Spleen (tissue), 7 donors: ENCODE data around the gene TMEM255B.

Experiments used
- POLR2A ChIP-seq, 3 donors: fragments of 450-650 bp; IDR thresholded peaks; one replicate each; pipeline ENCODE4 v1.5.1; 2017; ENCODE audit warnings: antibody characterized with exemption in 3 of 3, mild to moderate bottlenecking in 1 of 3
- POLR2AphosphoS5 ChIP-seq, 3 donors: sonication (generic); formaldehyde crosslinking; IDR thresholded peaks; one replicate each; pipeline ENCODE4 v1.5.1; 2017; ENCODE audit warnings: antibody characterized with exemption in 3 of 3
- TF ChIP-seq, protein P1 (sequence below), 11 experiments: fragments of 200-600 bp in 7 of 11; fragments of 450-650 bp in 4 of 11; sonication (generic) in 4 of 11; IDR thresholded peaks in 8 of 11; conservative IDR thresholded peaks in 3 of 11; 1 replicate in 7 of 11; 2 replicates in 4 of 11; pipeline versions ENCODE4 v1.4.0 to v1.8.0; 2016 to 2021; ENCODE audit warnings: antibody characterized with exemption in 11 of 11, inconsistent platforms in 4 of 11, mild to moderate bottlenecking in 1 of 11
- donor health status: DM: no; HTN: no; CAD: no; lungs with moderate emphysema.
- donor health status: DM: no; HTN: no; CAD: no.
- donor health status: DM: no; HTN: no; CAD: no.

DNA sequence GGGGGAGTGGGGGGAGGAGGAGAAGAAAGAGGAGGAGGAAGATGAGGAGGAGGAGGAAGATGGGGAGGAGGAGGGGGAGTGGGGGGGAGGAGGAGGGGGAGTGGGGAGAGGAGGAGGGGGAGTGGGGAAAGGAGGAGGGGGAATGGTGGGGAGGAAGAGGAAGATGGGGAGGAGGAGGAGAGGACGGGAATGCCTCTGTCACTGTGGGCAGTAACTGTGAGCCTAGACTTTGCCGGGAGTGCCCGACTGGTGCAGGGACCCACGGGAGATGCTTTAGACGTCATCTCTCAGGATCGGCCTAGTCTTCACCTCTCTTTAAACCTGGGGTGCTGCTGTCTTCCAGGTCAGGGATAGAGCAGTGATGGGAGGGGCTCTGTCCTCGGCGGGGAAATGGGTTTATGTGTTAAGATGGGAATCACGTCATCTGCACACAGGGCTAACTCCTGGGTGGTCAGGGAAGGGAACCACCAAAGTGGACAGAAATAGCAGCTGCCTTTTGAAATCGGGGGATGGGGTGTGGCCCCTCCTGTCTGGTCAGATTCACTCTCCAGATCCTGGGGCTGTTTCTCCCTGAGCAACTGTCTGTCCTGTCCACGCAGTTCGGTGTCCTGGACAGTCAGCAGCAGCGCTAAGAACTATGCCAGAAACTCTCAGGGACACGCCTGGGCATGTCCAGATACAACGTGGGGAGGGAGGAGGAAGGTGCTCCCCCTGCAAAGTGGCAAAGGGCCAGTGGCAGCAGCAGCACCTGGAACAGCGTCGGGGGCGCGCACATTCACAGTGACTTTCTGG lies 77.9 kb downstream of the TMEM255B start:
- TF ChIP-seq, protein P1, sequence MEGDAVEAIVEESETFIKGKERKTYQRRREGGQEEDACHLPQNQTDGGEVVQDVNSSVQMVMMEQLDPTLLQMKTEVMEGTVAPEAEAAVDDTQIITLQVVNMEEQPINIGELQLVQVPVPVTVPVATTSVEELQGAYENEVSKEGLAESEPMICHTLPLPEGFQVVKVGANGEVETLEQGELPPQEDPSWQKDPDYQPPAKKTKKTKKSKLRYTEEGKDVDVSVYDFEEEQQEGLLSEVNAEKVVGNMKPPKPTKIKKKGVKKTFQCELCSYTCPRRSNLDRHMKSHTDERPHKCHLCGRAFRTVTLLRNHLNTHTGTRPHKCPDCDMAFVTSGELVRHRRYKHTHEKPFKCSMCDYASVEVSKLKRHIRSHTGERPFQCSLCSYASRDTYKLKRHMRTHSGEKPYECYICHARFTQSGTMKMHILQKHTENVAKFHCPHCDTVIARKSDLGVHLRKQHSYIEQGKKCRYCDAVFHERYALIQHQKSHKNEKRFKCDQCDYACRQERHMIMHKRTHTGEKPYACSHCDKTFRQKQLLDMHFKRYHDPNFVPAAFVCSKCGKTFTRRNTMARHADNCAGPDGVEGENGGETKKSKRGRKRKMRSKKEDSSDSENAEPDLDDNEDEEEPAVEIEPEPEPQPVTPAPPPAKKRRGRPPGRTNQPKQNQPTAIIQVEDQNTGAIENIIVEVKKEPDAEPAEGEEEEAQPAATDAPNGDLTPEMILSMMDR (IDR thresholded peaks at IDR 0.05 in 8 of 11, conservative IDR thresholded peaks at IDR 0.05 in 3 of 11), result no peak
- TF ChIP-seq POLR2AphosphoS5 (IDR thresholded peaks at IDR 0.05) (no peak), POLR2A (IDR thresholded peaks at IDR 0.05) (no peak)
